ENCODE measurements around the gene UBLCP1. TPM values are rescaled to one million over a fixed set of nuclear protein-coding genes. Genes with fewer than 3 reads are reported as not detected.

The UBLCP1 gene
- polyA plus RNA-seq, 1 donor: 16.5 TPM

- DNase-seq: no peak
Measured at GRCh38 chr5:159316519-159317383, 53.7 kb downstream of the UBLCP1 start.

DNA sequence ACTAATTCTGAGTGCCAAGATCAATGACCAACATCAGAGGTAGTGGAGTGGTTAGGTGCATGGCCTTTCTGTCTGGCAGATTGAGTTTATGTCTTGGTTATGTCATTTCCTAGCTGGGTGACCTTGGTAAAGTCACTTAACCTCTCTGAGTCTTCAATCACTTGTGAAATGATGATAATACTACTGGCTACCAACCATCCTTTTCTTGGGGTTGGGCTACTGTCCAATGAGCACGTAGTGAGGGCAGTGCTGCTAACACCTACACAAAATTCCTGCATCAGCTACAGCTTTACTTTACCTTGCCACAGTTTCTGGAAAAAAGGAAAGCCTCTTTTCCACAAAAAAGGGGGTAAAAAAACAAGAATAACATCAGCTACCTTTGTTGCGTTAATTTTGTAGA lies 54.8 kb downstream of the UBLCP1 start:
- DNase-seq: no peak

GRCh38 chr5:159318448-159318847 lies 55.4 kb downstream of the UBLCP1 start:
- no peak for DNase-seq

GRCh38 chr5:159319363-159319762 lies 56.3 kb downstream of the UBLCP1 start:
- DNase-seq: no peak

- no peak for DNase-seq
Measured at GRCh38 chr5:159319832-159320231, 56.7 kb downstream of the UBLCP1 start.

GRCh38 chr5:159322180-159322579 lies 59.1 kb downstream of the UBLCP1 start:
- no peak for DNase-seq

DNA sequence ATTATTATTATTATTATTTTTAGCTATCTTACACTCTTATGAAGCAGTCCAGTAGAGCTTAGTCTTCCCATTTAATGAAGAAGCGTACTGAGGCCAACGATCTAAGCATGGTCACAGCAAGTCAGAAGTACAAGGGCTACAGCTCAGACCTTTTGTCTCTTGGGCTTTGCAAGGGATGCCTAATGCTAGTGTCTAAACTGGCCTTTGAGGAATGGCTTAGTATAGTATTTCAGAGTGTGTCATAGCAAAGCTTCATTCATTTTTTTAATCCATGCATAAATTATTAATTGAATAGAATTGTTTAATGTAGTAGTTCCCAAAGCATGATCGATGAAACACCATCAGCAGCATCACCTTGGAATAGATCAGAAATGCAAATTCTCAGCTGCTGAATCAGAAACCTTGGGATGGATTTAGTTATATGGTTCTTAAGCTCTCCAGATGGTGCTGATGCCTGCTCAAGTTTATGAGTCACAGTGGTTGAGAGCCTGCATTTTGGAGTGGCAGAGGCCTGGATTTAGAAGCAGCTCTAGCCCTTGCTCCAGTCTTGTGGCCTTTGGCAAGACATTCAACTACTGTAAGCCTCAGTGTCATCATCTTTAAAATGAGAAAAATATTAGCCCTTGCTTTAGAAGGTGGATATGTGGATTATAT lies 61.1 kb downstream of the UBLCP1 start:
- no peak for DNase-seq

DNA sequence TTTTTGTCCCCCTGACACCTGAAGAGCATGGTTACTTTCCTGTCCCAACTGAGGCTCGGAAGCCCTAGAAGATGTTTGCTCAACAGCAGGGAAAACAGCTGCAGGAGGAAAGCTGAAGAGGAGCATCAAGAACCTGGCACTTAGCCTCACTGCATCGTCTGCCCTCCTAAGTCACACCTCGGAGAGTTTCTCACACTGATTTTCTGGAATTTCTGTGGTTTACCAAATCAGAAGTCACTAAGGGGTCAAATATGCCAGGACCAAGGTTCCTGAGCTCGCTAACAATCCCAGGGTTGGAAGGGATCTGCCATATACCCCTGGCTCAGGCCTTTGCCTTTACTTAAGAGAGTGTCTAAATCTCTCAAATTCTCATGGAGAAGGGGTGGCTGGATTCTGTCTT lies 61.9 kb downstream of the UBLCP1 start:
- DNase-seq: no peak

DNA sequence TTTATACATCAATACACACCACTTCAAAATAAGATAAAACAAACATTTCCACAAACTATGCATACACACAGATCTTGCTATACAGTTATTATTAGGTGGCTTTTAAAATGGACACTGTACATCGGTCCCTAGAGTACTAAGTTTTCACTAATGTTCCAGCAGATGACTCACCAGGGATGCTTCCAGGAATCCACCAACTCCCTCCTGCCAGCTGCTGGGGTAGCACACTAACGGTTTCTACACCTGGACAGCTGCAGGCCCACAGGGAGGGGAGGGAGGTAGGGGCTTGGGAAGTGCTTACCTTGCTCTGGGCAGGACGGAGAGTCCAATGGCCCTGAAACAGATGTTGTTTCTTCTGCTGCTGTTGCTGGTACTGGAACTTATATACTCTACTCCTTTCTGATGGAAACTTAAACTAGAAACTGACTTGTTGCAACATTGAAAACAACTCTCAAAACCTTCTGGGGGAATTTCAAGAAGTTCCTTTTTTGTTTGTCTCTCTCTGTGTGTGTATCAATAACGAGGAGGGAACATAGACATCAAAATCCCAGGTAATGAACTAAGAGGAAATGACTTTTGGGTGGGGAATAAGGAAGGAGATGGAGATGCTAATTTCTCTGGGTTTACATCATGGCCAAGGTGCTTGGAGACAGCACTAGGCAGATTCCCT lies 67.2 kb downstream of the UBLCP1 start, which contains the start of gene IL12B:
TSS of gene IL12B (minus strand) at position 357 of the 670 bp plus-strand sequence. CDS start 3,705 bp downstream, outside the sequence.
- DNase-seq: no peak

- DNase-seq: peak; percentile 38
Measured at GRCh38 chr5:159331093-159331973, 68.2 kb downstream of the UBLCP1 start.

GRCh38 chr5:159332800-159333544 lies 69.9 kb downstream of the UBLCP1 start:
- DNase-seq: no peak

- DNase-seq: no peak
Measured at GRCh38 chr5:159333545-159333925, 70.4 kb downstream of the UBLCP1 start.

Other genes starting within 250 kb of the UBLCP1 start
- gene EBF1, start 163.4 kb upstream of the UBLCP1 start, polyA plus RNA-seq (ENCODE audit: insufficient read length): 20.1 TPM
- 32.2 TPM for gene RNF145, start 53.7 kb upstream of the UBLCP1 start, polyA plus RNA-seq (ENCODE audit: insufficient read length)
- gene IL12B, start 67.2 kb downstream of the UBLCP1 start, polyA plus RNA-seq (ENCODE audit: insufficient read length): not detected

All from hindlimb muscle (tissue), 1 donor.